Stimulated activated CD8-positive, alpha-beta memory T cell treated with anti-CD3 and anti-CD28 coated beads, Interleukin-12 subunit alpha, Interleukin-12 subunit beta, amount 100 ng/mL, for 24 hours (primary cell): Measurements from ENCODE around the gene ADAM12.
"Not testable (repeated sequence)": the region's sequence is repeated elsewhere in the genome, so short reads cannot be mapped to it uniquely, and the experiment has no call there.

ENCODE experiments used
- DNase-seq: peaks from one replicate; pipeline ENCODE4 v3.0.0-alpha.2; 2020; ENCODE audit errors: extremely low read depth

ADAM12 gene

GRCh38 chr10:126374435-126374834 is 13.8 kb downstream of the ADAM12 start:
- DNase-seq = no peak

GRCh38 chr10:126373972-126374371 is 14.3 kb downstream of the ADAM12 start:
- no peak for DNase-seq

- DNase-seq = no peak
Observed at GRCh38 chr10:126373147-126373546, 15.1 kb downstream of the ADAM12 start.

- no peak for DNase-seq
Observed at GRCh38 chr10:126372396-126372795, 15.9 kb downstream of the ADAM12 start.

- DNase-seq = no peak
Observed at GRCh38 chr10:126369125-126369710, 19.1 kb downstream of the ADAM12 start.

- no peak for DNase-seq
Observed at GRCh38 chr10:126357169-126357568, 31.1 kb downstream of the ADAM12 start.

DNA sequence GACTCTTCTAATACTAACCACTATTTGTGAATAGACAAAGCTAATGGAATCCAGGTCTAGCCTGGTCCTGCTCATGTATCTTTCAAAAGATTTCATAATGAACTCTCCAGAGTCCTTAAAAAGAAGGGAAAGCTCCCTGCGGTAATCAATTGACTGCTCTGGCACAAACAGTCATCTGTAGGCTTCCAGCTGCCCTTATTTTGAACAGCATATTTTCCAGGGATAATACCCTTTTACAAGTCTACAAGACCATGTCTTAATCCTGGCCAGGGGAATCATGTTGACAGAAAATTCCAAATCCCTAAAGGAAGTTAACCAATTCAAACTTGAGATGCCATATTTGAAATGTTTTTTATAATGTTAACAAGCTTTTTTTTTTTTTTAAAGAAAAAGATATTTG is 34.6 kb downstream of the ADAM12 start:
- DNase-seq = no peak

- DNase-seq = no peak
Observed at GRCh38 chr10:126352453-126352852, 35.8 kb downstream of the ADAM12 start.

- DNase-seq = no peak
Observed at GRCh38 chr10:126351021-126351420, 37.3 kb downstream of the ADAM12 start.

DNA sequence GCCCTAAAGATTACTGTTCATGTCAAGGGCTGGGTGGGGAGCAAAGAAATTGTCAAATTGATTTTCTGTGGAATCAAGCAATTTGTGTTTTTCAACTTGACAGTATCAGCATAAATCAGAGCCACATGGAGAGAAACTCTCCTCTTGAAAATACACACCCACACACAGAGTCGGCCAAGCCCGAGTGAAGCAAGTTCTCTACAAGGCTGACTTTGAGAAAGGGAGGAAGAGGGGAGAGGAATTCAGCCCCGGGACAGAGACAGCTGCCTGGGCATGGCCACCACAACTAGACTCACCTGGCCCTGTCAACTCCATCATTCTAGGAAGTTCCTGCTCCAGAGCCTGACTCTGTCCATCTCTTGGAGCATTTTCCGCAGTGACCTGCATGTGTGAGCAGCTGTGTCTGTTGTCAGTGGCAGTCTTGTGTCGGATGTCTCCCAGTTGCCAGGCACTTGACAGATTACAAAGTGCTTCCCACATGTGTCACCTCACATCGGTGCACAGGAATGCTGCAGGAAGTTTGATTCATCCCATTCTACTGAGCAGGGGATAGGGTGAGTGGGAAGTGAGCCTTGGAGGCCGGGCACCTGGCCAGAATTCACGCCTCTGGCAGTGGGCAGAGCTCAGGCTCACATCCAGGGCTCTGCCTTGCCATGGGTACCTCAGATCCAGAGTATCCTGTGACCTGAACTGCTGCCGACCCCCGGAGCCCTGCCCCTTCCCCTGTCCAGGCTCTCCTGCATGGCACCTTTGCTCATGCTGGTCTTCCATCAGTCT is 37.9 kb downstream of the ADAM12 start:
- DNase-seq = no peak

- no peak for DNase-seq
Observed at GRCh38 chr10:126349676-126350075, 38.6 kb downstream of the ADAM12 start.

- DNase-seq = no peak
Observed at GRCh38 chr10:126349101-126349500, 39.2 kb downstream of the ADAM12 start.

DNA sequence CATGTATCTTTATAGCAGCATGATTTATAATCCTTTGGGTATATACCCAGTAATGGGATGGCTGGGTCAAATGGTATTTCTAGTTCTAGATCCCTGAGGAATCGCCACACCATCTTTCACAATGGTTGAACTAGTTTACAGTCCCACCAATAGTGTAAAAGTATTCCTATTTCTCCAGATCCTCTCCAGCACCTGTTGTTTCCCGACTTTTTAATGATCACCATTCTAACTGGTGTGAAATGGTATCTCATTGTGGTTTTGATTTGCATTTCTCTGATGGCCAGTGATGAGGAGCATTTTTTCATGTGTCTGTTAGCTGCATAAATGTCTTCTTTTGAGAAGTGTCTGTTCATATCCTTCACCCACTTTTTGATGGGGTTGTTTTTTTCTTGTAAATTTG is 44.8 kb downstream of the ADAM12 start:
- DNase-seq = not testable (repeated sequence)

GRCh38 chr10:126342680-126343079 is 45.6 kb downstream of the ADAM12 start:
- no peak for DNase-seq

DNA sequence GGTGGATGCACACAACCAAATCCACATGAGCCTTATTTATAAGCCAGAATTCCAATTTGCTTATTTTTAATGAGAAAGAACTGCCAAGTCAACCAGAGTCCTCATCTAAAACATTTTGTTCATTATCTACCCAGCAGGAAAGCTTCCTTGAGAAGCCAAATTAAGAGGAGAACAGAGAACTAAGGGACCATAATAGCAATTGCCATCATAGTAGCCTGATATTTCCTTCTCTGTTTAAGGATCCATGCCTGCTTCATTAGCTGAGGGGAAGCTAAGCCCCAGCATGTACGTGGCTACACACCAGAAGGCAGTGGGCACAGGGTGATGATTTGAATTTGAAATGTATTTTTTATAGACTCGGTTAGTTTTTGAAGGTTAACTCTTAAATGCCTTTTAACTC is 46.8 kb downstream of the ADAM12 start:
- DNase-seq = no peak

- no peak for DNase-seq
Observed at GRCh38 chr10:126337251-126337810, 50.9 kb downstream of the ADAM12 start.

DNA sequence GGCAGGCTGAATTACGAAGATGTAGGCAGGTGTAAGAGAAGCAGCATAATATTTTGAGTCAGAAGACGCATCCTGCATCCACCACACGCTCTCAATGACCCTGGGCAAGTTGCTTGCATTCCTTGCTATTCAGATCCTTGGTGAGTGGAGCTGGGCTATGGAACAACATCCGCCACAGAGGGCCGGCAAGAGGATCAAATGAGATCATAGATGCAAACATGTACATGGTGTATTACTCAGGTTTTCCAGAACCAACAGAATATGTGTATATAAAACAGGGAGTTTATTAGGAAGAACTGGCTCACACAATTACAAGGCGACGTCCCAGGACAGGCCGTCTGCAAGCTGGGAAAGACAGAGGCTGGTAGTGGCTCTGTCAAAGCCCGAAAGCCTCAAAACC is 51.5 kb downstream of the ADAM12 start:
- DNase-seq = no peak

- no peak for DNase-seq
Observed at GRCh38 chr10:126334272-126334671, 54.0 kb downstream of the ADAM12 start.

- no peak for DNase-seq
Observed at GRCh38 chr10:126332576-126332975, 55.7 kb downstream of the ADAM12 start.

DNA sequence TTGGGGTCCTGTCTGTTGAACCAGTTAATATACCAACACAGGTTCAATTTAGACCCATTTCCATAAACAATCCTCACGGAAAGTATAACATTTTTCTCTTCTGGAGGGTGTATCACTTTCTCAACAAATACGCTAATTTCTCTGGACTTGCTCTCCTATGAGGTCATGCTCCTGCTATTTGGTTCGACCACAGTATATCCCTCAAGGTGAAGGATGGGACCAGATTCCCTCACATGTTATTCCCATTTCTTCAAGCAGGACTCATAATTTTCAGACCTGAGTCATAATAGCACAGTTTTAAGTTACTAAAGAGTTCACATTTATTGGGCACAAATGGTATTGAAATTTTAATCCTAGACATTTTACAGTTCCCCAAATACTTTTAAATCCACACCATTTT is 57.2 kb downstream of the ADAM12 start:
- DNase-seq = no peak

DNA sequence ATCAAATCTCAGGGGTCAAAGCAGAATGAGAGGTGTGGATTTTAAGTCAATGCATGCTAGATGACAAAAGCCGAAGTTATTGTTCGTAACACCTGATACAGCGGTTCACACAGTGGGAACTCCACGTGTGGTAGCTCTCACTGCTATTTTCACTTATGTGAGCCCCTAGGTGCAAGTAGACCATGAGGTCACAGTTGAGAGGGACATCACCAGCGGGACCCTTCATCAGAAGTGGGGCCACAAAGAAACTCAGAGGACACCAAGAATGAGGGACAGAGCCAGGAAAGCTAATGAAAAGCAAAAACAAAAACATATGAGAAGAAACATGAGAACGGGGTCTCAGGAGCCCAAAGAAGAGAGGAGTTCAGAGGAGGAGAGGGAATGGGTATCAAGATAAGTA is 63.5 kb downstream of the ADAM12 start:
- no peak for DNase-seq

GRCh38 chr10:126321440-126321839 is 66.8 kb downstream of the ADAM12 start:
- no peak for DNase-seq

DNA sequence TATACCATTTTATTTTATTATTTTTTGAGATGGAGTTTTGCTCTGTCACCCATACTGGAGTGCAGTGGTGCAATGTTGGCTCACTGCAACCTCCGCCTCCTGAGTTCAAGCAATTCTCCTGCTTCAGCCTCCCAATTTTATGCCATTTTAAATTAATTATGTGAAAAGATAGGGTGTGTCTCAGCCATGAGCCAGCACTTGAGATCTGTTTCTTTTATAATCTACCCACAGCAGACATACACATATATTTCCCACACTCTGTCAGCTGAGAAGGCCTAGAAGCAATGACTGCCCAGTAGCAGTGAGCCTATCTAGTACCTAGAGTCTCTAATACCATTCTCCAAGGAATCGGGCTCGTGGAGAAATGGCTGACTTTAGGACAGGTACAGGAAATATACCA is 70.5 kb downstream of the ADAM12 start:
- DNase-seq = no peak
